Nephron (organoid): ENCODE results near the gene WDR18.

Experiments
- H3K27ac Mint-ChIP-seq, 3 experiments: 2 replicates each; pipeline ENCODE4 v1.8.0; 2020; ENCODE audit warnings: mixed read lengths in 3 of 3, mild to moderate bottlenecking in 2 of 3, moderate library complexity in 1 of 3
- H3K27me3 Mint-ChIP-seq: 2 replicates; pipeline ENCODE4 v1.8.0; 2021; ENCODE audit warnings: low read depth, mild to moderate bottlenecking, moderate library complexity, mixed read lengths
- H3K36me3 Mint-ChIP-seq: 2 replicates; pipeline ENCODE4 v1.8.0; 2020; ENCODE audit warnings: low read depth, mixed read lengths
- H3K4me1 Mint-ChIP-seq: 2 replicates; pipeline ENCODE4 v1.8.0; 2020; ENCODE audit warnings: mixed read lengths
- H3K4me3 Mint-ChIP-seq, 3 experiments: 2 replicates each; pipeline ENCODE4 v1.8.0; 2020; ENCODE audit warnings: mild to moderate bottlenecking in 3 of 3, mixed read lengths in 3 of 3, moderate library complexity in 2 of 3
- H3K9me3 Mint-ChIP-seq: 2 replicates; pipeline ENCODE4 v1.8.0; 2020; ENCODE audit warnings: mixed read lengths
- CTCF ChIP-seq, 3 experiments: fragments of 200-600 bp; sonication (generic); IDR thresholded peaks; one replicate each; pipeline ENCODE4 v1.5.0; 2021; ENCODE audit warnings: antibody characterized with exemption in 3 of 3; ENCODE audit not compliant: unreplicated experiment in 3 of 3

The WDR18 gene

GRCh38 chr19:1027650-1028061, 43.5 kb downstream of the WDR18 start:
- Mint-ChIP-seq H3K4me1 (peaks cover 5% of the 10 kb centered on the region), H3K27me3 (peaks cover 4% of the 10 kb centered on the region), H3K27ac (peak overlapping the region in 2 of 3 experiments; percentile 81 to 95), H3K9me3 (no peaks in the 10 kb centered on the region), H3K4me3 (peak overlapping the region; percentile 95 to 99 (median 98)), H3K36me3 (peaks cover 20% of the 10 kb centered on the region)
- TF ChIP-seq CTCF (IDR thresholded peaks at IDR 0.05; ENCODE audit: unreplicated experiment in 3 of 3), result no peak

DNA sequence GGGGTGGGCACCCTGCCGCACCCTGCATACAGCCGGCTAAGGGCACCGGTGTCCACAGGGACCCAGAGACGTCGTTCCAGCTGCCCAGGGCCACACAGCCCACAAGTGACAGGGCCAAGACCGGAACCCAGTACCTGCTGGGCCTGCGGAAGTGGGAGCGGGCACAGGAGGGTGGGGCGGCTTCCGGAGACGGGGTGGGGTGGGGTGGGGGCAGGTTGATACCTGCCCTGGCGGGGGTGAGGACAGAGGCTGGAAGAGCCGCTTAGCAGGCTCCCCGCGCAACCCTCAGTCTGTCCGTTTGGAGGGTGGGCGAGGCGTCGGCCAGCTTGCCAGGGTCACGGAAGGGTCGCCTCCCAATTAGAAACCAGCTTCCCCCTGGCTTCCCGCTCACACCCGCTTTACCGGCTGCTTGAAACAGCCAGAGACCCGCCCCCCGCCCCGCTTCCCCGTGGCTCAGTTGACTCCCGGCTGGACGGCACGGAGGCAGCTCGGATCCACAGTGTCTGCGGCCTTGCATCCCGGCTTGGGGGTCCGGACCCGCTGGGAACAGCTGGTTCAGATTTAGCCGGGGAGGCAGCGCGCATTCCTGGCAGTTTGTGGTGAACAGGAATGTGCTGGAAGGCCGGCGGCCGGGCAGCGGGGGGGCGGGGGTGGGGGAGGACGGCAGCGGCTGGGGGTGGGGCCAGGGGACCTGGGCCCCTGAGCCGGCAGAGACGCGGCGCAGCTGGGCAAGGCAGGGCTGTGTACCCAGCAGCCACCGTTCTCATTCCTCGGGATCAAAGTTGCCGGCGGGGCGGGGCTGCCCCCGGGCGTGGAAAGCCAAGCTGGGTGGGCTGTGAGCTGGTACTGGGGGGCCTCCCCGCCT, 44.1 kb downstream of the WDR18 start:
- Mint-ChIP-seq H3K36me3 (peaks cover 25% of the 10 kb centered on the region), H3K9me3 (no peaks in the 10 kb centered on the region), H3K4me3 (peak overlapping the region; percentile 82 to 89 (median 83)), H3K27ac (peak overlapping the region in 2 of 3 experiments; percentile 54 to 81), H3K27me3 (peaks cover 4% of the 10 kb centered on the region), H3K4me1 (peaks cover 5% of the 10 kb centered on the region)
- no peak for TF ChIP-seq CTCF (IDR thresholded peaks at IDR 0.05; ENCODE audit: unreplicated experiment in 3 of 3)

DNA sequence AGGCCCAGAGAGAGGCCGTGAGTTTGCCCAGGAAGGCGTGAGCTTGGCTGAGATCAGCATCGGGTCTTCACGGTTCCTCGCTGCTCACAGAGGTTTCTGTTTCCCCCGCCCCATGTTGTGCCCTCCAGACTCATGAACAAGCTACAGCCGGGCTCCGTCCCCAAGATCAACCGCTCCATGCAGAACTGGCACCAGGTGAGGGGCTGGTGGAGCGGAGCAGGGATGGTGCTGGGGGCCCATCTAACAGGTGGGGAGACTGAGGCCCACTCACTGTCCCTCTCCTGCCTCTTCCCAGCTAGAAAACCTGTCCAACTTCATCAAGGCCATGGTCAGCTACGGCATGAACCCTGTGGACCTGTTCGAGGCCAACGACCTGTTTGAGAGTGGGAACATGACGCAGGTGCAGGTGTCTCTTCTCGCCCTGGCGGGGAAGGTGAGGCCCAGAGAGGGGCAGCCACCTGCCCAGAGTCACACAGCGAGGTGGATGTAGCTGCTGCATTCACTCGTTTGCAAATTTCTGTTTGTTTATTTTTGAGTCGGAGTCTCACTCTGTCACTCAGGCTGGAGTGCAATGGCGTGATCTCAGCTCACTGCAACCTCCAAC, 48.2 kb downstream of the WDR18 start:
- H3K4me1 Mint-ChIP-seq, result peaks cover 5% of the 10 kb centered on the region
- no peak for TF ChIP-seq CTCF (IDR thresholded peaks at IDR 0.05; ENCODE audit: unreplicated experiment in 3 of 3)
- H3K27ac Mint-ChIP-seq, result no peak overlapping the region
- H3K9me3 Mint-ChIP-seq, result no peaks in the 10 kb centered on the region
- no peaks in the 10 kb centered on the region for H3K27me3 Mint-ChIP-seq
- peaks cover 43% of the 10 kb centered on the region for H3K36me3 Mint-ChIP-seq
- H3K4me3 Mint-ChIP-seq, result no peak overlapping the region

DNA sequence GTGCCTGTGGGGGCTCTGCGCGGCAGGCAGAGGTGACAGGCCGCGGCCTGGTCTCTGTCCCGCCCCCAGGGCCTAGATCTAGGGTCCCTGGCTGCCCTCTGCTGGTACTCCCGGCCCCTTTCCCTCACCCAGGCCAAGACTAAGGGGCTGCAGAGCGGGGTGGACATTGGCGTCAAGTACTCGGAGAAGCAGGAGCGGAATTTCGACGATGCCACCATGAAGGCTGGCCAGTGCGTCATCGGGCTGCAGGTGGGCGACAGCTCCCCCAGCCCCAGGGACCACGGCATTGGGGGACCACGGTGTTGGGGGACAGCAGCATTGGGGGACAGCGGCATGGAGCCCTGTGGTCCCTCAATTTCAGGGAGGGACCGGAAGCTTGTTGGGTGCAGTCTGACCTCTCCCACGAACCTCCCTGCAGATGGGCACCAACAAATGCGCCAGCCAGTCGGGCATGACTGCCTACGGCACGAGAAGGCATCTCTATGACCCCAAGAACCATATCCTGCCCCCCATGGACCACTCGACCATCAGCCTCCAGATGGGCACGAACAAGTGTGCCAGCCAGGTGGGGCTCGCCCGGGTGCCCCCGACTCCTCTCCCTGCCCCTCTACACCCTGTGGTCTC, 52.0 kb downstream of the WDR18 start:
- Mint-ChIP-seq H3K27me3 (no peaks in the 10 kb centered on the region), H3K4me1 (peaks cover 24% of the 10 kb centered on the region), H3K4me3 (no peak overlapping the region), H3K36me3 (peaks cover 49% of the 10 kb centered on the region), H3K9me3 (no peaks in the 10 kb centered on the region), H3K27ac (no peak overlapping the region)
- no peak for TF ChIP-seq CTCF (IDR thresholded peaks at IDR 0.05; ENCODE audit: unreplicated experiment in 3 of 3)

GRCh38 chr19:1037621-1038064, 53.5 kb downstream of the WDR18 start:
- no peaks in the 10 kb centered on the region for H3K9me3 Mint-ChIP-seq
- no peak for TF ChIP-seq CTCF (IDR thresholded peaks at IDR 0.05; ENCODE audit: unreplicated experiment in 3 of 3)
- H3K27ac Mint-ChIP-seq, result no peak overlapping the region
- H3K4me1 Mint-ChIP-seq, result peaks cover 25% of the 10 kb centered on the region
- H3K36me3 Mint-ChIP-seq, result peaks cover 40% of the 10 kb centered on the region
- H3K27me3 Mint-ChIP-seq, result no peaks in the 10 kb centered on the region
- H3K4me3 Mint-ChIP-seq, result no peak overlapping the region
